Smooth muscle cell of the brain vasculature (primary cell): ENCODE results near the gene CFAP46.
"Not testable (repeated sequence)": the region's sequence is repeated elsewhere in the genome, so short reads cannot be mapped to it uniquely, and the experiment has no call there.

Experiments
- DNase-seq: peaks from one replicate; pipeline ENCODE4 v3.0.0-alpha.2; 2012; ENCODE audit warnings: low read depth, low spot score

CFAP46 gene

GRCh38 chr10:132914732-132915131, 27.6 kb downstream of the CFAP46 start:
- DNase-seq: no peak

- no peak for DNase-seq
Measured at GRCh38 chr10:132913559-132914115, 28.7 kb downstream of the CFAP46 start.

- DNase-seq: no peak
Measured at GRCh38 chr10:132912713-132913558, 29.4 kb downstream of the CFAP46 start.

- DNase-seq: no peak
Measured at GRCh38 chr10:132912225-132912712, 30.1 kb downstream of the CFAP46 start.

GRCh38 chr10:132911786-132912097, 30.6 kb downstream of the CFAP46 start:
- no peak for DNase-seq

GRCh38 chr10:132910901-132911785, 31.2 kb downstream of the CFAP46 start:
- DNase-seq: no peak

- no peak for DNase-seq
Measured at GRCh38 chr10:132910186-132910880, 32.0 kb downstream of the CFAP46 start.

GRCh38 chr10:132909491-132910071, 32.8 kb downstream of the CFAP46 start:
- no peak for DNase-seq

GRCh38 chr10:132908621-132909295, 33.6 kb downstream of the CFAP46 start:
- no peak for DNase-seq

GRCh38 chr10:132907821-132908620, 34.3 kb downstream of the CFAP46 start:
- DNase-seq: no peak

- DNase-seq: no peak
Measured at GRCh38 chr10:132906836-132907235, 35.5 kb downstream of the CFAP46 start.

GRCh38 chr10:132906106-132906505, 36.3 kb downstream of the CFAP46 start:
- no peak for DNase-seq

- DNase-seq: no peak
Measured at GRCh38 chr10:132905661-132906060, 36.7 kb downstream of the CFAP46 start.

- DNase-seq: no peak
Measured at GRCh38 chr10:132904814-132905649, 37.3 kb downstream of the CFAP46 start.

- DNase-seq: no peak
Measured at GRCh38 chr10:132904181-132904813, 38.1 kb downstream of the CFAP46 start.

- DNase-seq: not testable (repeated sequence)
Measured at GRCh38 chr10:132902656-132903575, 39.5 kb downstream of the CFAP46 start.

GRCh38 chr10:132901351-132901750, 41.0 kb downstream of the CFAP46 start:
- no peak for DNase-seq
